HG03280 (cell line): Measurements from ENCODE around the gene ADAMTS17.

Experiments used
- ATAC-seq: cut with Tn5 transposase; IDR thresholded peaks from one replicate; pipeline ENCODE4 v1.9.1; 2021; ENCODE audit warnings: mild to moderate bottlenecking, moderate library complexity; ENCODE audit not compliant: unreplicated experiment

The ADAMTS17 gene

DNA sequence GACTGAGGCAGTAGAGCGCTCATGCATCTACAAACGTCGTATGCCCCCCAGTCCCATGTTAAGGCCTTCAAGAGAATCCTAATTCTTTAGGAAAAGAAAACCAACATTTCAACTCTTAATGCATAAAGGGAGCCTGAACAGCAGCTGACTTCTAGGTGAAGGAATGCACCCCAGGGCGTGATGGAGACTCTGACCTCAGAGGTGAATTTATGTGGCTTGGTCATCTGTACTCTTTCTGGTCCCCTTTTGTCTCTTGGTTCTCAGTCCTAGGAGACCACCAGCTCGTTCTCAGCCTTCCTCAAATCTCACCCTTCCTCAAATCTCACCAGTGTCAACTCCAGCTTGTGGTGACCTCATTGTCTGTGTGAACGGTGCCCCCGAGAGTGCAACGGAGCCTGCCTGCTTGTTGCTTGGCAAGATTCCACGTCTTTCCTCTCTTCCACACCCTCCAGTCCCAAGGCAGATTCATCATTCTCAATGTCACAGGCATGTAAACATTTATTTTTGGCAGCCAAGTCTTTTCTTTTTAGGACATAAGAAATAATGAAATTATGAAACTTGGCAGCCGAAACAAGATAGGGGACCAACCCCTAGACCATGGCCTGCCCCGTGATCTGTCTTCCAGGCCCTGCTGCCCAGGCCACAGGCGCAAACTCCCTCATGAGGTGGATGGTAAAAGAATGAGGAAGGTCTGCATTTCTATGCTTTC lies 166.2 kb downstream of the ADAMTS17 start:
- no peak for ATAC-seq

DNA sequence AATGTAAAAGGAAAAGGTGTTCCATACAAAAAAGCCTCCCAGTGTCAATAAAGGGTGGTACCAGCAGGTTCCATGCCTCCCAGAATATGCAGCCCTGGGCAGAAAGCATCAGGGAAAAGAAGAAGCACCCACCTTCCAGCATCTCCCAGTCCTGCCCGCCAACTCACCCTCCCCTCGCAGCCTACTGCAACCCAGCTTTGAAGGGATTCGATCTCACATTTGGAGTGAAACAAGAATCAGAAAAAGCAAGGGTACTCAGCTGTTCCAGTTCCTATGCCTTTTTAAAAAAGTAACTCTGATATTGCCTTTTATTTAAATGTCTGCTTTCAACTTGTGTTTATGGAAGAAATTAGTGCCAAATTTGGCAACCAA lies 166.9 kb downstream of the ADAMTS17 start:
- no peak for ATAC-seq

DNA sequence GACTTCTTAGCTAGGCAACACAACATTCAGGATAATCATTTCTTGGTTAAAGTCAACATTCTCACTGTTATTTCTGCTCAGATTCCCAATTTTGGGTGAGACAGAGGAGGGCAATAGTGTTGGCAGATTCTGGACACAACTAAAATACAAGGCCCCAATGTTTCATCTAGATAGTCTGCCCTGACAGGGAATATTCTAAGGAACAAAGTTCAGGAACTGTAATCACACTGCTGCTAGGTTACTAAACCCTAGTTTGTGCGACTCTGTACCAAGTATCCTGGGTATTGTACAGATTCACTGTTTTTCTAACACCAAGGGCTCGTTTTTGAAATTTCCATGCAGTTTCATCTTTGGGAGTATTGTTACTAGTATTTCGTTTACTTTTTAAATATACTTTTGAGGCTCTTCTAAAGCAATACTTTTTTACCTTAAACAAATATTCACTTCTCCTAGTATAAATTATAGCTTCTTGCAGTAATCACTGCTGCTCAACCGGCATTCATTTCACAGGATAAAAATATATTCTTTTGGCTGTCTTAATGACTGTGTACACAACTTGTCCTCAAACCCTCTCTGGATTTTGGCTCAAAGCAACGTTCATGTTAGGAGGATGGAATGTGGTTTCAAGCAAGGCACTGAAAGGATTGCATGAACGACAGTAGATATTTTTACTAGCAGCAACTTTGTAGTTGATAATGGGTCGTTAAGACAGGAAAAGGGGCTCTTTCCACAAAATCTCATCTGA lies 167.4 kb downstream of the ADAMTS17 start:
- no peak for ATAC-seq

DNA sequence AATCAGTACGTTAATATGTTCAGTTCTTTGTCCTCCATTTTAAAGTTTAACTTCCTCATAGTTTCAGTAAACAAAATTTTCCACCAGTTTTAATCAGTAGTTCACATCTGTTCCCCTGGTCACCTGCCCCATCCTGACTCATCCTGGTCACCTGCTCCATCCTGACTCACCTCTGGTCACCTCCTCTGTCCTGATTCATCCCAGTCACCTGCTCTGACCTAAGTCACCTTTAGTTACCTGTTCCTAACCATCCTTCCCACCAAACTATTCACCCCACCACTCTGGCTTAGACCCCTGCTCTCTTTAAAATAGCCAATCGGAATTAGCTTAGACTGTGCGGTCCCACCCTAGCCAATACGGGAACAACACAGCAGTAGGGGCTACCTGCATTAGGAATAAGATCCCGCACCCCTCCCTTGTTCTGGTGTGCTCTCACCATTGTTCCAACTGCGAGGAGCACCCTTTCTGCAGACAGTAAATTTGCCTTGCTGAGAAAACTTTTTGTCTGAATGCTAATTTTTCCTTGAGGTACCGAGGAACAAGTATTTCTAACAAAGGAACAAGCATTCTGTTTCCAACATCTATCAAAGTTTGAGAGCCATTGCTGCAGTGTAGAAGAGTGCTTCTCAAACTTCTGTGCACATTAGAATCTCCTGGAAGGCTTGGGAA lies 169.3 kb downstream of the ADAMTS17 start:
- ATAC-seq = no peak

DNA sequence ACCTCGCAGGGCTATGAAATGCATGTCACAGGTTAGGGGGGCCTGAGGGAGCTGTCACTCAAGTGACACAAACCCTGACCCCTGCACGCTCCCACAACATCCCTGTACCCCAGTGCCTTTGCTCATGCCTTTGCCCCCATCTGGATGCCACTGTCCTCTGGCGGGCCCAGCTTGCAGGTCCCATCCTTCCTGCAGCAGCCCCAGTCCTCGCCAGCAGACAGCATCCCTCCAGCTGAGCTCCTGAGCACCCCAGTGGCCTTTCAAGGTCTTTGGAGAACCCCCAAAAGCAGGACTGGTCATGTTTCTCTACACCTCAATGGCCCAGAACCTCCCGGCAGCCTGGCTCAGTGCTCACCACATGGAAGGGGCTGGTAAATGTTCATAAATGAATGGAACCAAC lies 170.4 kb downstream of the ADAMTS17 start:
- no peak for ATAC-seq

DNA sequence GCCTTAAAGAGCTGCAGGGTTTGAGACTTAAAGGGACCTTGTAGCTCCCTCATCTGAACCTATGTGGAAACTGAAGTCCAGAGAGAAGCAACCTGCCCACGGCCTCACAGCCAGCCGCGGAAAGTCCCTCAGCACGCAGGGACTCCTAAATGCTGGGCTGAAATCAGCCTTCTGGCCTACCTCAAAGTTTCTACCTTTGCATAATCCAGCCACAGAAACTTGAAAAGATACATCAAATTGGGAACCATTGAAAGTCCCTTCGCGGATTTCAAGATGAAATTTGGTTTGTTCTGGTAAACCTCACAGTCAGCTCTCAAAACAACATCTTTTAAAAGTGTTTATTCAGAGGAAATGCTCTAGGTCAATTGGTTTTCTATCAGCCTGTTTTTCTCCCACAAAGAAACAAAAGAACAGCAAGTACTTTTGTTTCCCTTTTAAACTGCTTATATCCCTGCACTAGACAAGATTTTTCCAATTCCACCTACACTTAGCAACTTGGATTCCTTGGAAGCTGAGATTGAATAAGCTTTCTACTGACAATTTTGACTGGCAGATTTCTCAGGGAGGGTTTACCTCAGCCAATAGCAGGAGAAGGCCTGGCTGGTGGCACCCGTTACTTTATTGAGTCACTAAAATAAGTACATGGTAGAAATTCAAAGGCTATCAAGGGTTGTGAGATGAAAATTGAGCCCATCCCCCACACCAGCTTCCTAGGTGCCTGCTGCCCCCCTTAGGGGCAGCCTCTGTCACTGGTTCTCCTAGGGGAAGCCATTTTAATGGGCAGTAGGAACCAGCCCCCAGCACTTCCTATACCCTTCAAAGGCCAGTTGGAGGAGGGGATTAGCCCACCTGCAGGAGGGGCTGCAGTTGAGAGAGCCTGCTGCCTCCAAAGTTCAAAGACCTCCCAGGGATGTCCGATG lies 171.2 kb downstream of the ADAMTS17 start:
- ATAC-seq = peak; percentile 89

DNA sequence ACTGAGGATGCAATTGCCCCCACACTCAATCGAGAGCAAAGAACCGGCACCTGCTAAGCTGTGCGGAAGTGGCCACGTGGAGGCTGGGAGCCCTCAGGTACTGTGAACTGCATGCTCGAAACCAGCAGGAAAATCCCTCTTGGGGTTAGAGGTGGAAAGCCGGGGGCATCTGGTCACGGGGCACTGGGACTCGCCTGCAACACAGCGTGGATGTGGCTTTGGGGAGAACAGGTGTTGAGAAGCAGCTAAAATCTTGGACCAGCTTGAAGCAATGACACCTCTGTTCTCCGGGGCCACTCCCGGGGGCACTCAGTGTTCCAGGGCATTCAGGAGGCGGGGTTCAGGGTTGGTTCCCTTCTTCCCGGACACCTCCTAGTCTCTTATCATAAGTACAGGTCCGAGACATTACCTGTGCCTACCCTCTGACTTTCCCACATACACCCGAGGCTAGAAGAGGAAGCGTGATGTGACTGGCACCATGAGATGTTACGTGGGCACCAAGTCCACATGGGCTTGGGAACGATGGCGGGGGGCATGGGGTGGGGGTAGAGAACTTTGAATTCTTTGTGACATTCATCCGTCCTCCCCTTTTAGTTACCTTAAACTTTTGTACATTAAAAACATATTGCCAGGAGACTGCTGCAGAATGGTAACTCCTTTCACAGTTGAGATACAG lies 172.0 kb downstream of the ADAMTS17 start:
- no peak for ATAC-seq

DNA sequence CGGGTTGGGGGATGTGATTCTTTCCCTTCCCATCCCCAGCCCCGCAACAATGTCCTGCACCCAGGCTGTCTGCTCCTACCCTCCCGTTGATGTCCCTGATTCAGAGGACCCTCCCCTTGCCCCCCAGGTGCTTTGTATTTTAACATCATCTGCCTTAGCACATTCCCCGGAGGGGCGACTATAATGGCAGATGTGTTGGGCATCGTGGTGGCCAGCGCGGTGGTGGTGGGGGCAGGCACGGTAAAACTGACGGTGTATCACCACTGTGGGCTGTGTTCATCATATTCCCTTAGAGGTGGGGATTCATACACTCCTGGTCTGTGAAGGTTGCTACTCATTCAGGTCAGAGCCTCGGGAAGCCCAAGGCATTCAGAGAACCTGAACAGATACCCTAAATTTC lies 173.0 kb downstream of the ADAMTS17 start:
- no peak for ATAC-seq

DNA sequence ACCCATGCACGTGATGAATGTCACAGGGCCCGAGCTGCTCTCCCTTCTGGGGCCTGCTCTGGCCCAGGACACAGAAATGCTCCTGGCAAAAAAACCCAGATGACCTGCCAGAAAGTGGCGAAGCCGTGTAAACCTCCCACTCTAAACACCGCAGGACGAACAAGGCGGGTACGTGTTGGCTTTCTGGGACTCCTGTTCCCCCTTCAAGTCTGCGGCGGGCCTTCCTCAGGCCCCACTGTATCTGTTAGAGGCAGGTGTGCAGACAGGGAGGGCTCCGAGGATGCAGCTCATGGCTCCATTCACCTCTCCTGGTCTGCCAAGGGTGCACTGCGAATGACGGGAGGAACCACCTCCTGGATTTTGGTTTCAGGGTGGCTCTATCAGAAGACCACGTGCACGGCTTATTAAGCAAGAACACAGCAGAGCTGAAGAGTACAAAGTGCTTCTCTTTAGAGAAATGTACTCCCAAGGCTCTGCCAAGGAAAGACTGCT lies 173.8 kb downstream of the ADAMTS17 start:
- ATAC-seq = no peak

DNA sequence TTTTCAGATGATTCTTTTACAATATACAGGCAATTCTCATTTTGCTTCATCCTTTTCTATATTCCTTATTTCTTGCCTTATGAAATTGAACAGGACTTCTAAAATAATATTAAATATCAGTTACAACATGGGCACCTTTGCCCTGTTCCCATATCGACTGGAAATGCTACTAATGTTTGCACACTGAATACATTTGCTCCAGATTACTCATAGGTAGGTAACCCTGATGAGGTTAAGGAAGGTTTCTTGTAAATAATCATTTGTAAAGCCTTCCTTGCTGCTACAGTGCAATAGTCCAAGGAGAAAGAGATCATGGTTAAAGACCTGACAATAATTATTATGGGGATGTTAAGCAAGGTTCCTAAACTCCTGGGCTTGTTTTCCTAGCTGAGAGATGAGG lies 175.5 kb downstream of the ADAMTS17 start:
- no peak for ATAC-seq

DNA sequence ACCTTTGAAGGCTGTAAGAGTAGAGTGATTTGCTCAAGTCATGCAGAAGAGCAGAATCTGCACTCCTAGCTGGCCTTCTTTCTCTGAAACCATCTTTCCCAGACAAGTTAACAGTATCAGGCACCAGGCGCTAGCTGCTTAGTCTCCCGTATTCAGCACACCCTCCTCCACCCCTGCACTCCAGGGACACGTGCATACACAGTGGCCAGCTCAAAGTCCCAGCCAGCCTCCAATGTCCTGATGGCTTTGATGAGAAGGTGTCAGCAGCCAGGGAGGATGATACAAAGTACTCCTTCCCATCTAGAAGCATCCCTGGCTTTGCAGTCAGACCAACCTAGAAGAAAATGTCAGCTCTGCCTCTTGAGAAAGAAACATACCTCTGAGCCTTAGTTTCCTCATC lies 177.8 kb downstream of the ADAMTS17 start:
- ATAC-seq = no peak

DNA sequence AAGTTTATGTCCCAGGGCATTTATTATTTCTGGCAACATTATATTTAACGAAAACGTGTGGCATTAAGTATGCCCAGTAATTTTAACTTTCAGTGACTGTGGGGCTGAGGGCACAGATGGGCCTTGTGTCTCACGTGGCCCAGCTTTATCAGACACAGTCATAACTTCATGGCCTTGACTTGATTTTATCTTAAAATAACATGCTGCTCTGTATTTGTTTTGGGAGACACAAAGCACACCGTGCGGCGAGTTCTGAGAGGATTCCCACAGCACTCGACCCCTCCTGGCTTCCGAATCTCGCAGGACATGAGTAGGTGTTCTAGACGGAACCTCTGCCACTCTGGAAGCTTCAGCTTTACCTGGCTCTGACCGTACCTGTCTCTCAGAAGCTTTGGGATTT lies 180.8 kb downstream of the ADAMTS17 start:
- ATAC-seq = no peak

DNA sequence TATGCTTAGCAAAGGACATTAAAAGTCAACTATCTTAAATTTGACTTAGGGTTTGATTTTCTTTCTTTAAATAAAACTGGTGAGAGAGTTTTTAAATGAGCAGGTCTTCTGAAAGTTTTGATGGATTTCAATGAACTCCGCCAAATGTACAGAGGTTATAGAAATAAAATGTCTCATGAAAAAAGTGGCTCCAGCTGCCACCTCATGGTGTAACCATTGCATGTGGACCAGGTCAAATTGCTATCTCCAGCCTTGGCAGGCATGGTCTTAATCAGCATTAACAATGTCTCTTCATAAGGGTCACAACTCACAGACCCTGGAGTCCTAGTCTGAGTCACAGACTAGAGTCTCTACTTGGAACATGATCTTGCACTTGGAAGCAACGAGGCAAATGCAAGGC lies 182.3 kb downstream of the ADAMTS17 start:
- no peak for ATAC-seq

DNA sequence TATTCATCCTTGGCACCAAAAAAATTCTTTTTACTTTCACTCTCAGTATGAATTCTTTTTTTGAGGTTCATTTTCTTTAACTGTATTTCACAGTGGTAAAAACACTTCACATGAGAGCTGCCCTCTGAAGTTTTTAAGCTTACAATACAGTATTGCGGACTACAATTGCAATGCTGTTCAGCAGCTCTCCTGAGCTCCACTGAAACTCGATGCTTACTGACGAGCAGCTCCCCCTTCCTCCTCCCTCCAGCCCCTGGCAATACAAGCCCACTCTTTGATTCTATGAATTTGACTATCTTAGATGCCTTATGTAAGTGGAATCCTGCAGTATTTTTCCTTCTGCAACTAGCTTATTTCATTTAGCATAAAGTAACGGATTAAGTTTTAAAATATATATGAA lies 183.4 kb downstream of the ADAMTS17 start:
- ATAC-seq = no peak

DNA sequence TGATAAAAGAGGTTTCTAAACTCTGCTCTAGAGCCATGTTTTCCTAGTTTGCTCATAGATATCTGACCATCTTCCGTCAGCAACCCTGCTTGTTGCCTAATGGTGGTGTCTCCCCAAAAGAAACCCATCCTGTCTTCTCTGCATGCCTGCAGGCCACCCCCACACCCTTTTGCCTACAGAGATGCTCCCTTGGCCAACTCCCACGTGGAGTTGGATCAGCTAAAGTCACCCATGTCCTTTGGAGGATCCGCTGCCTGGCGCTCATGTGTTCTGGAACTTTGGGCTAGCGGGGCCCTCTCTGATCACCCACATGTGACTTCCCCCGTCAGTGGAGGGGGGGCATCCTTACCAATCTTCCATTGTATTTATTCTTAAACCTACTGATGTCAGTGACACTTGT lies 185.6 kb downstream of the ADAMTS17 start:
- ATAC-seq = no peak

DNA sequence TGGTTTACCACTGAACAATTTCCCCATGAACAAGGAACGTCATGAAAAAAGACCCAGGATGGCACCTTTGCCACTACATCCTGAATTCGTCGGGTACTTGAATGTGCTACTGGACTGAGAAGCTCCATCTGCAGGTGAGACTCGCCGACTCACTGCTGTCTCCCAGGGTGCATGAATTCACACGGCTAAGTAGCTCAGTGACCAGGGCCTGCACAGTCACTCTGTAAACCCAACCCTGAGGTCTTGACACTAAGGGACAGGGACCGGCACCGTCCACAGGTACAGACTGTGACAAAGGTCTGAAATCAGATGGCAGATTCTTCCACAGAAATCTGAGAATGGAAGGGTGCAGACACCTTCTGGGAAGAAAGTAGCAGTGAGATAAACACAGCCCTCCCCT lies 187.4 kb downstream of the ADAMTS17 start:
- no peak for ATAC-seq

DNA sequence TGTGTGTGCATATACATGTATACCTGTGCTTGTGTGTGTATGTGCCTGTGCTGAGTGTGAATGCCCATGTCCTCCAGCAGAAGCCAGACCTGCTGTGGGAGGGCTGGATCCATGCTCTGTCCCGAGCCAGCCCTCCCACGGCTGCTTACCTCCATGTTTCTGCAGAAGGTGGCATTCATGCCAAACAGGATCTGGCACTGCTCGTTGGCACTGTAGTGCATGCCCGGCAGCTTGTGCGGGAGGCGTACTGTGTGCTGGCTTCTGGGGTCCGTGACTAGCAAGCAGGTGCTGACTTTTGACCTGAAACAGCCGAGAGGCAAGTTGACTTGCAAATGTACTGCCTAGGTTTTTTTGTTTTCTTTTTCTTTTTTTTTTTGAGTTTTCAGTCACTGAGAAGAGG lies 189.3 kb downstream of the ADAMTS17 start:
- no peak for ATAC-seq

DNA sequence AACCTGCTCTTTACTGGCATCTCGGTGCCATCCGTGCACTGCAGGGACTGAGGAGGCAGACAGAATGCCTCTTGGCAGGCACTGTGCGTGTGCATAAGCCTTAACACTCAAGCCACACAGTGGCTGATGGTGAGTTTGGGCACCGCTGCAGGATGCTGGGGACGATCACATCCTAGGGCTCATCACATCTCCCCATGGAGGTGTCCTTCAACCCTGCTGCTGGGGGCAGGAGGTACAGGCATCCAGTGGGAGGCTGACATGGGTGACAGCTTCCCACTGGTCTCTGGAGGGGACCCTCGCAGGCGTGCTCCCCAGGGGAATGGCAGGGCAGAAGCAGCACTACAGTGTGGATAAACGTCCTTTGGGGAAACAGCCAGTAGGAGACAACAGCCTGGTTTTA lies 190.9 kb downstream of the ADAMTS17 start:
- no peak for ATAC-seq

DNA sequence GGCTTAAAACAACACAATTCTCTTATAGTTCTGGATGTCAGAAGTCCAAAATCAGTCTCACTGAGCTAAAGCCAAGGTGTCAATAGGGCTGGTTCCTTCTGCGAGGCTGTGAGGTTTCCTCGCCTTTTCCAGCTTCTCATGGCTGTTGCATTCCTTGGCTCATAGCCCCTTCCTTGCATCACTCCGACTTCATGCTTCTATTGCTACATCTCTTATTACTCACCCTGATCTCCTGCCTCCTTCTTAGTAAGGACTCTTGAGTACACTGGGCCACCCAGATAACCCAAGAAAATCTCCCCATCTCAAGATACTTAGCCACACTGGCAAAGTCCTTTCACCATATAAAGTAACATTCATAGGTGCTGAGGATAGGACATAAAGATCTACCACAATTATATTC lies 193.9 kb downstream of the ADAMTS17 start:
- ATAC-seq = no peak

DNA sequence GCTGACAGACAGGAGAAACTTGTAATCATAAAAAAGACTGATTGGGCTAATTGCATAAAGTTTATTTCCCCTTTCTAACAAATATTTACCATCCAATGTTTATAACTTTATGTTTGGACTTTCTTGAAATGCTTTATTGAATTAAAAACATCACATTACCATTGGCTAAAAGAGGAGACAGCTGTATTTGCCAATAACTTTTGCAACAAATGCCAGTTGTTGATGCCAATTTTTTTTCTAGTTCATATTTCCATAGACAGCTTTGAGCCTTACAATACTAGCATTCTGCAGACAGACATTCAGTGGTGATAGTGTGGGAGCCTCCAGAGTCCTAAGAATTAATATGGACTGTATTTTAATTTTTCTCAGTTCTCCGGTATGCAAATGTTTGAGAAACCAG lies 198.4 kb downstream of the ADAMTS17 start:
- ATAC-seq = no peak
